ENCODE data around the gene TMEM72.

DNA sequence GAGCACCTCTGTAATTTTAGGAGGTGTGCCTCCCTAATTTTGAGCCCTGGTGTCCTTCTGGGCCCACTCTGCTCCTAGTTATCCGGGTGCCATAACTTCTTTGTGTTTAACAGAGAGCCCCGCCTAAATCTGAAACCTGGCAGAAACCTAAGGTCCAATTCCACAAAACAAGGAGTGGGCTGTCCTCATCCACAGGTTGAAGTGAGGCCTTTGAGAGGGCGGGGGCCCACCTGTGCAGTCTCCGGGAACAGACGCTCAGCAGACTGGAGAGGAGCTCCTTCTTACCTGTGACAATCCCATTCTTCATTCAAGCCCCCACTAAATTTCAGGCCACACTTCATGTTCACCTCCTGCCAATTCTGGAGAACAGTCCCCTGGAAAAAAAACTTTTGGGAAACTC, 10.9 kb downstream of the TMEM72 start:
- TF ChIP-seq, protein P1, sequence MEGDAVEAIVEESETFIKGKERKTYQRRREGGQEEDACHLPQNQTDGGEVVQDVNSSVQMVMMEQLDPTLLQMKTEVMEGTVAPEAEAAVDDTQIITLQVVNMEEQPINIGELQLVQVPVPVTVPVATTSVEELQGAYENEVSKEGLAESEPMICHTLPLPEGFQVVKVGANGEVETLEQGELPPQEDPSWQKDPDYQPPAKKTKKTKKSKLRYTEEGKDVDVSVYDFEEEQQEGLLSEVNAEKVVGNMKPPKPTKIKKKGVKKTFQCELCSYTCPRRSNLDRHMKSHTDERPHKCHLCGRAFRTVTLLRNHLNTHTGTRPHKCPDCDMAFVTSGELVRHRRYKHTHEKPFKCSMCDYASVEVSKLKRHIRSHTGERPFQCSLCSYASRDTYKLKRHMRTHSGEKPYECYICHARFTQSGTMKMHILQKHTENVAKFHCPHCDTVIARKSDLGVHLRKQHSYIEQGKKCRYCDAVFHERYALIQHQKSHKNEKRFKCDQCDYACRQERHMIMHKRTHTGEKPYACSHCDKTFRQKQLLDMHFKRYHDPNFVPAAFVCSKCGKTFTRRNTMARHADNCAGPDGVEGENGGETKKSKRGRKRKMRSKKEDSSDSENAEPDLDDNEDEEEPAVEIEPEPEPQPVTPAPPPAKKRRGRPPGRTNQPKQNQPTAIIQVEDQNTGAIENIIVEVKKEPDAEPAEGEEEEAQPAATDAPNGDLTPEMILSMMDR (IDR thresholded peaks at IDR 0.05): no peak
- TF ChIP-seq POLR2A (IDR thresholded peaks at IDR 0.05): no peak

Data from thyroid gland (tissue), 4 donors.